C4-2B (cell line): ENCODE data around the gene GLS.

Experiments
- ZFX ChIP-seq: fragments of 450-650 bp; IDR thresholded peaks from 2 replicates; pipeline ENCODE4 v1.6.1; 2017
- TF ChIP-seq, protein P1 (sequence below): fragments of 450-650 bp; conservative IDR thresholded peaks from 2 replicates; pipeline ENCODE4 v1.5.1; 2017; ENCODE audit warnings: mild to moderate bottlenecking

DNA sequence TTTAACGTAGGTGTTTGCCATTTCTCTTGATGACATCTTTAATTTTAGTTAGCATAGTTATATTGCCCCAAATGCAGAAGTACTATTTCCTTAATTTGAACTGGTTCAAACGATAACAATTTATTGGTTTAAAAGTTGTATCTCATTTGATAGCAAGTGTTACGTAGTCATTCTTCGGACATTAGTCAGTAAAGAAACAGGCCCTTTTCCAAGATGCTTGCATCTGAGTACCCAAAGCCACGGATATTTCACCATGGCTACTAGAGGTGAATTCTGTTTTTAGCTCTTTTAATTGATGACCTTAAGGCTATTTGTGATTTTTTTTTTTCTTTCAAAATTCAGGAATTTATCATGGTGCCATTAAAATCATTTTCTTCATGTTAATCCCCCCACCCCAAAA lies 32.1 kb downstream of the GLS start:
- TF ChIP-seq, protein P1, sequence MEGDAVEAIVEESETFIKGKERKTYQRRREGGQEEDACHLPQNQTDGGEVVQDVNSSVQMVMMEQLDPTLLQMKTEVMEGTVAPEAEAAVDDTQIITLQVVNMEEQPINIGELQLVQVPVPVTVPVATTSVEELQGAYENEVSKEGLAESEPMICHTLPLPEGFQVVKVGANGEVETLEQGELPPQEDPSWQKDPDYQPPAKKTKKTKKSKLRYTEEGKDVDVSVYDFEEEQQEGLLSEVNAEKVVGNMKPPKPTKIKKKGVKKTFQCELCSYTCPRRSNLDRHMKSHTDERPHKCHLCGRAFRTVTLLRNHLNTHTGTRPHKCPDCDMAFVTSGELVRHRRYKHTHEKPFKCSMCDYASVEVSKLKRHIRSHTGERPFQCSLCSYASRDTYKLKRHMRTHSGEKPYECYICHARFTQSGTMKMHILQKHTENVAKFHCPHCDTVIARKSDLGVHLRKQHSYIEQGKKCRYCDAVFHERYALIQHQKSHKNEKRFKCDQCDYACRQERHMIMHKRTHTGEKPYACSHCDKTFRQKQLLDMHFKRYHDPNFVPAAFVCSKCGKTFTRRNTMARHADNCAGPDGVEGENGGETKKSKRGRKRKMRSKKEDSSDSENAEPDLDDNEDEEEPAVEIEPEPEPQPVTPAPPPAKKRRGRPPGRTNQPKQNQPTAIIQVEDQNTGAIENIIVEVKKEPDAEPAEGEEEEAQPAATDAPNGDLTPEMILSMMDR = no peak
- no peak for TF ChIP-seq ZFX
